ENCODE results near the gene AFG1L. TPM values are rescaled to one million over a fixed set of nuclear protein-coding genes. Genes with fewer than 3 reads are reported as not detected.
"Not testable (repeated sequence)": the region's sequence is repeated elsewhere in the genome, so short reads cannot be mapped to it uniquely, and the experiment has no call there.

Gene AFG1L
- total RNA-seq, 2 donors from 2014 or later: 5.9 to 7.2 TPM

- no peak for DNase-seq
- Mint-ChIP-seq H3K27me3 (ENCODE audit: low read depth) (peaks cover 53% of the 10 kb centered on the region), H3K4me1 (ENCODE audit: low read depth) (peaks cover 29% of the 10 kb centered on the region), H3K4me3 (no peak overlapping the region), H3K36me3 (ENCODE audit: insufficient read depth in 2 of 2) (peaks cover 0 to 1% of the 10 kb centered on the region in 2 donors), H3K9me3 (no peaks in the 10 kb centered on the region), H3K27ac (no peak overlapping the region)
- ATAC-seq (replicated peaks in 1 of 2): no peak
Observed at GRCh38 chr6:108441141-108441540, 146.3 kb downstream of the AFG1L start.

GRCh38 chr6:108442770-108443520 is 148.1 kb downstream of the AFG1L start:
- DNase-seq (no peak), ATAC-seq (replicated peaks in 1 of 2) (no peak)
- peaks cover 57% of the 10 kb centered on the region for H3K27me3 Mint-ChIP-seq (ENCODE audit: low read depth)
- H3K4me3 Mint-ChIP-seq: no peak overlapping the region
- peaks cover 0 to 1% of the 10 kb centered on the region in 2 donors for H3K36me3 Mint-ChIP-seq (ENCODE audit: insufficient read depth in 2 of 2)
- H3K9me3 Mint-ChIP-seq: no peaks in the 10 kb centered on the region
- no peak overlapping the region for H3K27ac Mint-ChIP-seq
- peaks cover 28% of the 10 kb centered on the region for H3K4me1 Mint-ChIP-seq (ENCODE audit: low read depth)

GRCh38 chr6:108446629-108447150 is 151.8 kb downstream of the AFG1L start:
- H3K27me3 Mint-ChIP-seq (ENCODE audit: low read depth): peaks cover 50% of the 10 kb centered on the region
- no peak overlapping the region for H3K27ac Mint-ChIP-seq
- H3K36me3 Mint-ChIP-seq (ENCODE audit: insufficient read depth in 2 of 2): peaks cover 0 to 1% of the 10 kb centered on the region in 2 donors
- no peaks in the 10 kb centered on the region for H3K9me3 Mint-ChIP-seq
- ATAC-seq (replicated peaks in 1 of 2) (no peak), DNase-seq (no peak)
- H3K4me1 Mint-ChIP-seq (ENCODE audit: low read depth): peaks cover 26% of the 10 kb centered on the region
- no peak overlapping the region for H3K4me3 Mint-ChIP-seq

DNA sequence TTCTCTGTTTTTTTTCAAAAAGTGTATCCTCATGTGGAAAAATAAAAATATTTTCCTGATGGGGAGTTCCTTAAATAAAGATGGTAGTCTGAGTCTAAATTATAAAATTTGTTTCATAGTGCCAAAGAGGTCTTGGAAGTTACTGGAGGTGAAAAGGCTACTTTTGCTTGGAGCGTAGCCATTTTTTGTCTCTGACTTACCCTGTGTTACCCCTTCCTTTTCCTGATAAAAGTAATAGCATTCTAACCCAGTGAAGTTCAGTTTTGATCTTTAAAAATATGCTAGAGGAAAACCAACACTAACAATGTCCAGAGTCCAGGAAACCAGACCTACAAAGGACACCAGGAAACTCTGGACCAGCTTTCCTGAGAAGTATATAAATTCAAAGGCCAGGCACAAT is 153.6 kb downstream of the AFG1L start:
- no peak for DNase-seq
- Mint-ChIP-seq H3K4me1 (ENCODE audit: low read depth) (peaks cover 28% of the 10 kb centered on the region), H3K27me3 (ENCODE audit: low read depth) (peaks cover 34% of the 10 kb centered on the region), H3K36me3 (ENCODE audit: insufficient read depth in 2 of 2) (peaks cover 0 to 1% of the 10 kb centered on the region in 2 donors), H3K4me3 (no peak overlapping the region), H3K9me3 (no peaks in the 10 kb centered on the region), H3K27ac (no peak overlapping the region)
- ATAC-seq (replicated peaks in 1 of 2): no peak

DNA sequence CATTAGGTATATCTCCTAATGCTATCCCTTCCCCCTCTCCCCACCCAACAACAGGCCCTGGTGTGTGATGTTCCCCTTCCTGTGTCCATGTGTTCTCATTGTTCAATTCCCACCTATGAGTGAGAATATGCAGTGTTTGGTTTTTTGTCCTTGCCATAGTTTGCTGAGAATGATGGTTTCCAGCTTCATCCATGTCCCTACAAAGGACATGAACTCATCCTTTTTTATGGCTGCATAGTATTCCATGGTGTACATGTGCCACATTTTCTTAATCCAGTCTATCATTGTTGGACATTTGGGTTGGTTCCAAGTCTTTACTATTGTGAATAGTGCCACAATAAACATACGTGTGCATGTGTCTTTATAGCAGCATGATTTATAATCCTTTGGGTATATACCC is 154.9 kb downstream of the AFG1L start:
- not testable (repeated sequence) for DNase-seq; H3K4me3 Mint-ChIP-seq; H3K9me3 Mint-ChIP-seq; H3K27ac Mint-ChIP-seq; ATAC-seq (replicated peaks in 1 of 2); H3K36me3 Mint-ChIP-seq (ENCODE audit: insufficient read depth in 2 of 2)
- peaks cover 25% of the 10 kb centered on the region for H3K4me1 Mint-ChIP-seq (ENCODE audit: low read depth)
- peaks cover 34% of the 10 kb centered on the region for H3K27me3 Mint-ChIP-seq (ENCODE audit: low read depth)

- no peaks in the 10 kb centered on the region for H3K9me3 Mint-ChIP-seq
Observed at GRCh38 chr6:108451816-108452215, 157.0 kb downstream of the AFG1L start.

DNA sequence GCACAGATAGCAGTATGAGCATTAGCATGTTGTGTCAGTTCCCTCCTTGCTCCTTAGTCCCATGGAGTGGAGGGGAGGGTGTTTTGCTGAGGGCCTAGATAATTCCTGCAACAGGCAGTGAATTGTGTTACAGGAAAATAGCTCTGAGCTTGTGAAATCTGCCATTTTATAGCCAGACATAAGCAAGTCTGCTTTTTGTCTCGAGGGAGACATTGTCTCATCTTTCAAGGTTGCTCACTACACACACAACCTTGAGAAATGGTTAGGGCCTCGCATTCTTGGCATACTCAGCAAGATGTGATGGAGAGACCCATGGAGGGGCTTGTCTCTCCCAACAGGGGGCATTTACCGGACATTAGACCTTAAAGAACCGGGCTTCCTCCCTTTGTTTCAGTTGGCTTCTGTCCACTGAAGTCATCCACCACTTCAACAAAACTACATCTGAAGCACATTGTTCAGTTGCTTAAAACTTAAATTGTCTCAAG is 157.9 kb downstream of the AFG1L start:
- H3K9me3 Mint-ChIP-seq: no peaks in the 10 kb centered on the region
- H3K4me1 Mint-ChIP-seq (ENCODE audit: low read depth): peaks cover 9% of the 10 kb centered on the region
- no peak overlapping the region for H3K27ac Mint-ChIP-seq
- DNase-seq (no peak), ATAC-seq (replicated peaks in 1 of 2) (no peak)
- H3K27me3 Mint-ChIP-seq (ENCODE audit: low read depth): peaks cover 17% of the 10 kb centered on the region
- no peak overlapping the region for H3K4me3 Mint-ChIP-seq
- H3K36me3 Mint-ChIP-seq (ENCODE audit: insufficient read depth in 2 of 2): no peaks in the 10 kb centered on the region

More at GRCh38 chr6:108451816-108452215, 157.0 kb downstream of the AFG1L start:
- no peak overlapping the region for H3K4me3 Mint-ChIP-seq
- ATAC-seq (replicated peaks in 1 of 2) (no peak), DNase-seq (no peak)
- H3K36me3 Mint-ChIP-seq (ENCODE audit: insufficient read depth in 2 of 2): no peaks in the 10 kb centered on the region
- H3K4me1 Mint-ChIP-seq (ENCODE audit: low read depth): peaks cover 9% of the 10 kb centered on the region
- H3K27ac Mint-ChIP-seq: no peak overlapping the region
- peaks cover 23% of the 10 kb centered on the region for H3K27me3 Mint-ChIP-seq (ENCODE audit: low read depth)

GRCh38 chr6:108453601-108454185 is 158.8 kb downstream of the AFG1L start:
- DNase-seq (no peak), ATAC-seq (replicated peaks in 1 of 2) (no peak)
- no peak overlapping the region for H3K4me3 Mint-ChIP-seq
- no peaks in the 10 kb centered on the region for H3K9me3 Mint-ChIP-seq
- H3K4me1 Mint-ChIP-seq (ENCODE audit: low read depth): peaks cover 9% of the 10 kb centered on the region
- no peak overlapping the region for H3K27ac Mint-ChIP-seq
- H3K27me3 Mint-ChIP-seq (ENCODE audit: low read depth): peaks cover 20% of the 10 kb centered on the region
- no peaks in the 10 kb centered on the region for H3K36me3 Mint-ChIP-seq (ENCODE audit: insufficient read depth in 2 of 2)

DNA sequence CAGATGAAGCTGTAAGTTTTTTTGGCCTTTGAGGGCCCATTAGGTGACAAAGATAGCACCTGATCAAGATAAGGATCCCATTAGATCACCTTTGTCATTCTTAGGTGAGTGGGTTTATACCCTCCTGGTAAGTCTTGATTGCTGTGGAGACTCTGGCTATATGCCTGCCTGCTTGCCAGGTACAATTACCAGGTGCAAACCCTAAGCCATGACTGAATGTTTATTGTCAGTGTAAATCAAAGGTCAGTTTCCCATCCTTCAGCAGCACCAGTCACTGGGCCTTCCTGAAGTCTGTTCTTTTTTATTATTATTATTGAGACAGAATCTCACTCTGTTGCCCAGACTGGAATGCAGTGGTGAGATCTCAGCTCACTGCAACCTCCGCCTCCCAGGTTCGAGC is 159.5 kb downstream of the AFG1L start:
- peaks cover 9% of the 10 kb centered on the region for H3K4me1 Mint-ChIP-seq (ENCODE audit: low read depth)
- H3K9me3 Mint-ChIP-seq: no peaks in the 10 kb centered on the region
- H3K27ac Mint-ChIP-seq: no peak overlapping the region
- ATAC-seq (replicated peaks in 1 of 2): no peak
- H3K27me3 Mint-ChIP-seq (ENCODE audit: low read depth): peaks cover 24% of the 10 kb centered on the region
- H3K4me3 Mint-ChIP-seq: no peak overlapping the region
- H3K36me3 Mint-ChIP-seq (ENCODE audit: insufficient read depth in 2 of 2): no peaks in the 10 kb centered on the region
- no peak for DNase-seq

DNA sequence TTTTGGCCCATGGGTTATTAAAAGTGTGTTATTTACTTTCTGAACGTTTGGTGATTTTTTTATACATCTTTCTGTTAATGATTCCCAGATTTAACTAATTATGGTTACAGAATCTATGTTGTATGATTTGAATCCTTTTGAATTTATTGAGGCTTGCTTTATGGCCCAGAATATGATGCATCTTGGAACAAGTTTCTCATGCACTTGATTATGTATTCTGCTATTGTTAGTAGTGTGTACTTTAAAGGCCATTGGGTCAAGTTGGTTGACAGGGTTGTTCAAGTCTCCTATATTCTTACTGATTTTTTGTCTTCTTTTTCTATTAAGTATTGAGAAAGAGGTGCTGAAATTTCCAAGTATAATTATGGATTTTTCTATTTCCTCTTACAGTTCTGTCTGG is 160.8 kb downstream of the AFG1L start:
- H3K9me3 Mint-ChIP-seq: no peaks in the 10 kb centered on the region
- H3K27me3 Mint-ChIP-seq (ENCODE audit: low read depth): peaks cover 24% of the 10 kb centered on the region
- H3K36me3 Mint-ChIP-seq (ENCODE audit: insufficient read depth in 2 of 2): no peaks in the 10 kb centered on the region
- H3K27ac Mint-ChIP-seq: no peak overlapping the region
- peaks cover 9% of the 10 kb centered on the region for H3K4me1 Mint-ChIP-seq (ENCODE audit: low read depth)
- DNase-seq (no peak), ATAC-seq (replicated peaks in 1 of 2) (no peak)
- H3K4me3 Mint-ChIP-seq: no peak overlapping the region

DNA sequence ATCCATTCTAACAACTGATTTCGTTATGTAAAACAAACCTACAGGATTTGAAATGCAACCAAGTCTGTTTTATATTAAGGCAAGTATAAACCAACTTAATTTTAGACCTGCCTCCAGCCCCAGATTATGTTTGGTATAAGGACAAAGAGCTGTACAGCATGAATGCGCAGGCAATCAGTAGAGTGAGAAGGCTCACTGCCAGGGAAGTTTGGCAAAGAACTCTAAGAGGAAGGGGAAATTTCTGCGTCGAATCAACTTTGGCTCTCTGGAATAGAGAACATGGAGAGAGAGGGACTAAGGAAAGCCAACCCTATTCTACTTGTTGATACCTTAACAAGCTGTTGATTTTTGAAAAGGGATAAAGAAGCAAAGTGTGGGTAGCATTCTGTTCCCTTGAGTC is 168.9 kb downstream of the AFG1L start:
- H3K27ac Mint-ChIP-seq: no peak overlapping the region
- no peaks in the 10 kb centered on the region for H3K36me3 Mint-ChIP-seq (ENCODE audit: insufficient read depth in 2 of 2)
- H3K4me3 Mint-ChIP-seq: no peak overlapping the region
- no peaks in the 10 kb centered on the region for H3K9me3 Mint-ChIP-seq
- H3K4me1 Mint-ChIP-seq (ENCODE audit: low read depth): no peaks in the 10 kb centered on the region
- no peak for DNase-seq
- ATAC-seq (replicated peaks in 1 of 2): no peak
- H3K27me3 Mint-ChIP-seq (ENCODE audit: low read depth): peaks cover 12% of the 10 kb centered on the region

GRCh38 chr6:108464418-108465097 is 169.7 kb downstream of the AFG1L start:
- Mint-ChIP-seq H3K27me3 (ENCODE audit: low read depth) (peaks cover 15% of the 10 kb centered on the region), H3K4me3 (no peak overlapping the region), H3K27ac (no peak overlapping the region), H3K4me1 (ENCODE audit: low read depth) (no peaks in the 10 kb centered on the region), H3K36me3 (ENCODE audit: insufficient read depth in 2 of 2) (no peaks in the 10 kb centered on the region), H3K9me3 (no peaks in the 10 kb centered on the region)
- ATAC-seq (replicated peaks in 1 of 2) (no peak), DNase-seq (no peak)

- ATAC-seq (replicated peaks in 1 of 2) (no peak), DNase-seq (no peak)
- Mint-ChIP-seq H3K27me3 (ENCODE audit: low read depth) (peaks cover 21% of the 10 kb centered on the region), H3K27ac (no peak overlapping the region), H3K36me3 (ENCODE audit: insufficient read depth in 2 of 2) (no peaks in the 10 kb centered on the region), H3K4me1 (ENCODE audit: low read depth) (no peaks in the 10 kb centered on the region), H3K4me3 (no peak overlapping the region), H3K9me3 (no peaks in the 10 kb centered on the region)
Observed at GRCh38 chr6:108465098-108465495, 170.2 kb downstream of the AFG1L start.
